ENCODE data around the gene RBMS2.

Gene RBMS2

GRCh38 chr12:56630180-56630632 lies 108.6 kb downstream of the RBMS2 start, which contains the start of gene BAZ2A (continued):
- TF ChIP-seq TSHZ1 (tag by site-specific recombination; IDR thresholded peaks at IDR 0.05; ENCODE audit: borderline replicate concordance): peak; percentile 76
- no peak for TF ChIP-seq BCL6B (tag by site-specific recombination; IDR thresholded peaks at IDR 0.05)
- TF ChIP-seq ZNF274 (IDR thresholded peaks at IDR 0.05; ENCODE audit: low read length): no peak
- TF ChIP-seq ZNF274 (tag by site-specific recombination; IDR thresholded peaks at IDR 0.05; ENCODE audit: borderline replicate concordance): no peak
- no peak for TF ChIP-seq ZNF518A (tag by site-specific recombination; conservative IDR thresholded peaks at IDR 0.05; ENCODE audit: low read depth)
- no peak for TF ChIP-seq ZBTB1 (tag by site-specific recombination; IDR thresholded peaks at IDR 0.05)
- peak; percentile 78 for TF ChIP-seq ZNF600 (tag by site-specific recombination; IDR thresholded peaks at IDR 0.05)
- no peak for TF ChIP-seq ZIC2 (tag by site-specific recombination; IDR thresholded peaks at IDR 0.05)
- TF ChIP-seq ZNF530 (tag by site-specific recombination; IDR thresholded peaks at IDR 0.05; ENCODE audit: low read depth): no peak
- TF ChIP-seq WT1 (tag by site-specific recombination; IDR thresholded peaks at IDR 0.05): no peak
- peak; percentile 57; the same call in 1 of the 2 replicates for TF ChIP-seq ZNF580 (tag by site-specific recombination; IDR thresholded peaks at IDR 0.05)
- TF ChIP-seq RBAK (tag by site-specific recombination; IDR thresholded peaks at IDR 0.05): no peak
- peak; percentile 73 for TF ChIP-seq ZBTB21 (tag by site-specific recombination; IDR thresholded peaks at IDR 0.05)
- TF ChIP-seq ZNF621 (tag by site-specific recombination; IDR thresholded peaks at IDR 0.05): no peak
- TF ChIP-seq ZNF266 (tag by site-specific recombination; IDR thresholded peaks at IDR 0.05; ENCODE audit: low read depth): no peak
- TF ChIP-seq AEBP2 (tag by site-specific recombination; IDR thresholded peaks at IDR 0.05; ENCODE audit: borderline replicate concordance): 0 out of 2 replicates have a peak, but pooled peaks have one; percentile 30
- peak; percentile 83 for TF ChIP-seq ZXDB (tag by site-specific recombination; IDR thresholded peaks at IDR 0.05)
- peak; percentile 58; the same call in 1 of the 2 replicates for TF ChIP-seq ZSCAN5A (tag by site-specific recombination; IDR thresholded peaks at IDR 0.05)
- no peak for TF ChIP-seq PRDM2 (tag by site-specific recombination; IDR thresholded peaks at IDR 0.05; ENCODE audit: borderline replicate concordance)
- TF ChIP-seq ZNF423 (tag by site-specific recombination; IDR thresholded peaks at IDR 0.05): 0 out of 2 replicates have a peak, but pooled peaks have one; percentile 62

Measured in HEK293 (cell line).